Smooth muscle cell (in vitro differentiated cells): ENCODE results near the gene DZANK1. TPM values are rescaled to one million over a fixed set of nuclear protein-coding genes. Genes with fewer than 3 reads are reported as not detected.

ENCODE experiments used
- DNase-seq: peaks from one replicate; lab custom pipeline; 2025; ENCODE audit not compliant: unreplicated experiment; lab: John Stamatoyannopoulos, UW
- H2AFZ ChIP-seq: fragments of 200-600 bp; sonication (generic); 2 replicates; pipeline ENCODE4 v1.6.0; 2016; ENCODE audit warnings: antibody characterized with exemption, low read depth, mild to moderate bottlenecking
- H3F3A ChIP-seq: fragments of 200-600 bp; sonication (generic); 2 replicates; pipeline ENCODE4 v1.6.0; 2017; ENCODE audit warnings: antibody characterized with exemption, low read depth
- H3K27ac ChIP-seq: fragments of 200-600 bp; sonication (generic); 2 replicates; pipeline ENCODE4 v1.5.1; 2016; ENCODE audit warnings: low read depth, mild to moderate bottlenecking
- H3K27me3 ChIP-seq: fragments of 200-600 bp; sonication (generic); 2 replicates; pipeline ENCODE4 v1.6.1; 2016; ENCODE audit warnings: low read depth, mild to moderate bottlenecking
- H3K36me3 ChIP-seq: fragments of 200-600 bp; sonication (generic); 2 replicates; pipeline ENCODE4 v1.5.1; 2016; ENCODE audit warnings: low read depth
- H3K4me1 ChIP-seq: fragments of 200-600 bp; sonication (generic); 2 replicates; pipeline ENCODE4 v1.5.1; 2016; ENCODE audit warnings: low read depth
- H3K4me2 ChIP-seq: fragments of 200-600 bp; sonication (generic); 2 replicates; pipeline ENCODE4 v1.6.0; 2016; ENCODE audit warnings: mild to moderate bottlenecking
- H3K4me3 ChIP-seq: fragments of 200-600 bp; sonication (generic); 2 replicates; pipeline ENCODE4 v1.5.1; 2016; ENCODE audit warnings: mild to moderate bottlenecking
- H3K79me2 ChIP-seq: fragments of 200-600 bp; sonication (generic); 2 replicates; pipeline ENCODE4 v1.6.0; 2016; ENCODE audit warnings: low read depth, mild to moderate bottlenecking
- H3K9ac ChIP-seq: fragments of 200-600 bp; sonication (generic); 2 replicates; pipeline ENCODE4 v1.6.0; 2016; ENCODE audit warnings: low read depth
- H3K9me3 ChIP-seq: fragments of 200-600 bp; sonication (generic); replicated peaks from 2 replicates; pipeline ENCODE4 v1.5.1; 2016; ENCODE audit warnings: low read depth
- H4K20me1 ChIP-seq: fragments of 200-600 bp; sonication (generic); 2 replicates; pipeline ENCODE4 v1.6.0; 2016; ENCODE audit warnings: low read depth
- whole genome bisulfite sequencing: methylation state at CpG from one replicate; pipeline ENCODE4 v1.1.7; 2016; ENCODE audit warnings: low lambda C conversion rate; 5-methylcytosine and 5-hydroxymethylcytosine counted together
- polyA plus RNA-seq: library from polyadenylated mRNA; unstranded; fragments of >200 nt; fragmentation: Nextera tagmentation; extraction: Ambion mirVana; gene quantifications from 2 replicates; pipeline ENCODE4 v1.2.1, GENCODE V29; 2016
- total RNA-seq: library from RNA; depleted of rRNA; stranded (reverse); fragments of >200 nt; gene quantifications from 2 replicates; pipeline ENCODE4 v1.2.3, GENCODE V29; 2014
- TF ChIP-seq, protein P1 (sequence below): fragments of 200-600 bp; sonication (generic); IDR thresholded peaks from 2 replicates; pipeline ENCODE4 v1.5.1; 2017; ENCODE audit warnings: borderline replicate concordance, mild to moderate bottlenecking, antibody characterized with exemption; ENCODE audit not compliant: insufficient read depth, poor library complexity, severe bottlenecking

DZANK1 gene
- total and polyA plus RNA-seq, 2 experiments from 2014 or later = 2.5 to 2.9 TPM

DNA sequence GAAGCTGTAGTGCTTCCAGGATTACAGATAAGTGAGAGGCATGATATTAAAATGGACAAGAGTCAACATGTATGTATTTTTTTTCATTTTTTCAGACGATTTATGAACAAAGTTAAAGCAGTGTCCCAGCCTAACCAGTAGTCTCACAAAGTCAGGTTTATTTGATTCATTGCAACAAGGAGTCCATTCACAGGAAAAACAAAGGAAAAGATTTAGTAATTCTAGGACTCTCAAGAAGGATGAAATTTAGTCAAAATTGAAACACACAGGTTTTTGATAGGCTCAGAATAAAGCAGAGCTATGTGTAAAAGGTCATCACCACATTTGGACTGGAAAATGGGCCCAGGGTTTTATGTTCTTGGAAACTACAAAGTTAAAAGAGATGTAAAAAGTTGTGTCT lies 94.5 kb downstream of the DZANK1 start:
- H3K27ac ChIP-seq = no peak overlapping the region
- H3K4me2 ChIP-seq = no peak overlapping the region
- no peaks in the 10 kb centered on the region for H3K79me2 ChIP-seq
- 70% methylated on average over 1 of the region's 1 CpG for WGBS
- H3F3A ChIP-seq = no peaks in the 10 kb centered on the region
- TF ChIP-seq, protein P1, sequence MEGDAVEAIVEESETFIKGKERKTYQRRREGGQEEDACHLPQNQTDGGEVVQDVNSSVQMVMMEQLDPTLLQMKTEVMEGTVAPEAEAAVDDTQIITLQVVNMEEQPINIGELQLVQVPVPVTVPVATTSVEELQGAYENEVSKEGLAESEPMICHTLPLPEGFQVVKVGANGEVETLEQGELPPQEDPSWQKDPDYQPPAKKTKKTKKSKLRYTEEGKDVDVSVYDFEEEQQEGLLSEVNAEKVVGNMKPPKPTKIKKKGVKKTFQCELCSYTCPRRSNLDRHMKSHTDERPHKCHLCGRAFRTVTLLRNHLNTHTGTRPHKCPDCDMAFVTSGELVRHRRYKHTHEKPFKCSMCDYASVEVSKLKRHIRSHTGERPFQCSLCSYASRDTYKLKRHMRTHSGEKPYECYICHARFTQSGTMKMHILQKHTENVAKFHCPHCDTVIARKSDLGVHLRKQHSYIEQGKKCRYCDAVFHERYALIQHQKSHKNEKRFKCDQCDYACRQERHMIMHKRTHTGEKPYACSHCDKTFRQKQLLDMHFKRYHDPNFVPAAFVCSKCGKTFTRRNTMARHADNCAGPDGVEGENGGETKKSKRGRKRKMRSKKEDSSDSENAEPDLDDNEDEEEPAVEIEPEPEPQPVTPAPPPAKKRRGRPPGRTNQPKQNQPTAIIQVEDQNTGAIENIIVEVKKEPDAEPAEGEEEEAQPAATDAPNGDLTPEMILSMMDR = no peak
- no peaks in the 10 kb centered on the region for H3K36me3 ChIP-seq
- H3K9ac ChIP-seq = no peak overlapping the region
- H4K20me1 ChIP-seq = no peaks in the 10 kb centered on the region
- no peak overlapping the region for H3K4me3 ChIP-seq
- no peaks in the 10 kb centered on the region for H3K27me3 ChIP-seq
- no peaks in the 10 kb centered on the region for H3K4me1 ChIP-seq
- no peaks in the 10 kb centered on the region for H3K9me3 ChIP-seq
- H2AFZ ChIP-seq = no peak overlapping the region
- no peak for DNase-seq

GRCh38 chr20:18364768-18365167 lies 102.1 kb downstream of the DZANK1 start:
- Histone ChIP-seq H3K4me3 (no peak overlapping the region), H3K4me1 (no peaks in the 10 kb centered on the region), H3K9me3 (no peaks in the 10 kb centered on the region), H3K79me2 (no peaks in the 10 kb centered on the region), H2AFZ (no peak overlapping the region), H3K27ac (no peak overlapping the region), H3F3A (no peaks in the 10 kb centered on the region), H3K9ac (no peak overlapping the region), H3K4me2 (no peak overlapping the region), H4K20me1 (no peaks in the 10 kb centered on the region), H3K27me3 (no peaks in the 10 kb centered on the region), H3K36me3 (no peaks in the 10 kb centered on the region)
- WGBS = 93% methylated on average over 2 of the region's 2 CpGs
- TF ChIP-seq, protein P1 = no peak
- no peak for DNase-seq

- 90% methylated on average over 2 of the region's 2 CpGs for WGBS
- H3K4me3 ChIP-seq = no peak overlapping the region
- no peak overlapping the region for H3K27ac ChIP-seq
- no peak overlapping the region for H3K9ac ChIP-seq
- no peaks in the 10 kb centered on the region for H3K36me3 ChIP-seq
- H2AFZ ChIP-seq = no peak overlapping the region
- H3F3A ChIP-seq = no peaks in the 10 kb centered on the region
- no peaks in the 10 kb centered on the region for H4K20me1 ChIP-seq
- TF ChIP-seq, protein P1 = no peak
- no peaks in the 10 kb centered on the region for H3K4me1 ChIP-seq
- no peak for DNase-seq
- H3K9me3 ChIP-seq = no peaks in the 10 kb centered on the region
- H3K27me3 ChIP-seq = no peaks in the 10 kb centered on the region
- no peaks in the 10 kb centered on the region for H3K79me2 ChIP-seq
- H3K4me2 ChIP-seq = no peak overlapping the region
Observed at GRCh38 chr20:18363708-18364107, 103.1 kb downstream of the DZANK1 start.

GRCh38 chr20:18362916-18363315 lies 103.9 kb downstream of the DZANK1 start:
- no peak overlapping the region for H3K4me3 ChIP-seq
- H3K4me2 ChIP-seq = no peak overlapping the region
- no peaks in the 10 kb centered on the region for H3K9me3 ChIP-seq
- H3K27me3 ChIP-seq = no peaks in the 10 kb centered on the region
- no peaks in the 10 kb centered on the region for H3K36me3 ChIP-seq
- no peak for DNase-seq
- H3F3A ChIP-seq = no peaks in the 10 kb centered on the region
- no peaks in the 10 kb centered on the region for H3K79me2 ChIP-seq
- H3K27ac ChIP-seq = no peak overlapping the region
- whole genome bisulfite sequencing = 95% methylated on average over 13 of the region's 13 CpGs
- no peaks in the 10 kb centered on the region for H3K4me1 ChIP-seq
- H3K9ac ChIP-seq = no peak overlapping the region
- TF ChIP-seq, protein P1 = no peak
- H4K20me1 ChIP-seq = no peaks in the 10 kb centered on the region
- H2AFZ ChIP-seq = no peak overlapping the region
